Measurements from ENCODE around the gene COBL. TPM values are rescaled to one million over a fixed set of nuclear protein-coding genes. Genes with fewer than 3 reads are reported as not detected.

COBL gene
- total RNA-seq, 1 experiment from 2014 or later = 52.3 TPM

GRCh38 chr7:51325261-51325676 lies 8.7 kb upstream of the COBL start:
- H2AFZ ChIP-seq (ENCODE audit: low read length) = no peak overlapping the region
- H4K91ac ChIP-seq (ENCODE audit: insufficient read length, low read depth, low read length) = no peak overlapping the region
- H3K9ac ChIP-seq (ENCODE audit: extremely low read depth, insufficient read length, low read length) = no peak overlapping the region
- no peak overlapping the region for H3K27ac ChIP-seq (ENCODE audit: insufficient read length, low read depth, low read length)
- H3K4me2 ChIP-seq (ENCODE audit: insufficient read depth, insufficient read length, low read length) = no peak overlapping the region
- no peak overlapping the region for H2BK20ac ChIP-seq (ENCODE audit: low read depth, low read length, poor library complexity, severe bottlenecking)
- no peak overlapping the region for H4K8ac ChIP-seq (replicated peaks; ENCODE audit: insufficient read length, low read depth, low read length)
- no peaks in the 10 kb centered on the region for H4K20me1 ChIP-seq (ENCODE audit: control insufficient read depth, insufficient read depth, insufficient read length)
- Mint-ChIP-seq H3K27me3 (ENCODE audit: low read depth) (peaks cover 4% of the 10 kb centered on the region), H3K9me3 (no peaks in the 10 kb centered on the region; a peak in 1 of 5 replicates), H3K4me3 (peak overlapping the region; percentile 6 to 34; a peak in 3 of 5 replicates), H3K27ac (peak overlapping the region; percentile 92 to 95 (median 94); a peak in 6 of 7 replicates), H3K36me3 (ENCODE audit: insufficient read depth in 1 of 3, low read depth in 3 of 3) (no peaks in the 10 kb centered on the region; a peak in 2 of 7 replicates), H3K4me1 (peaks cover 74 to 75% of the 10 kb centered on the region in 2 experiments)
- H3K4ac ChIP-seq (ENCODE audit: low read depth, low read length) = no peak overlapping the region
- H2BK5ac ChIP-seq (ENCODE audit: insufficient read length, low read length) = no peak overlapping the region
- H3K14ac ChIP-seq (ENCODE audit: insufficient read depth, low read length) = peak overlapping the region; percentile 33; the same call in 1 of the 2 replicates
- peaks cover 12% of the 10 kb centered on the region; the same call in 1 of the 2 replicates for H3K4me1 ChIP-seq (ENCODE audit: insufficient read depth, low read length)
- H4K5ac ChIP-seq (ENCODE audit: insufficient read length, low read depth, low read length) = no peak overlapping the region
- H2BK12ac ChIP-seq (ENCODE audit: insufficient read length, low read depth, low read length) = peak overlapping the region; percentile 46
- H3K23me2 ChIP-seq (ENCODE audit: insufficient read length, low read depth, low read length, poor library complexity, severe bottlenecking) = peaks cover 5% of the 10 kb centered on the region
- no CpG with 5 or more reads among the region's 6 CpGs for WGBS (ENCODE audit: extremely low coverage, insufficient read length, low lambda C conversion rate)
- no peak overlapping the region for H3K23ac ChIP-seq (ENCODE audit: insufficient read length, low read depth, low read length)
- H2AK5ac ChIP-seq (ENCODE audit: insufficient read length, low read length) = peak overlapping the region; percentile 18
- H3K79me2 ChIP-seq (ENCODE audit: insufficient read depth, low read length) = peaks cover 5% of the 10 kb centered on the region; the same call in 1 of the 2 replicates
- H3K56ac ChIP-seq (ENCODE audit: insufficient read length, low read depth, low read length) = no peak overlapping the region
- no peak overlapping the region for H2BK15ac ChIP-seq (ENCODE audit: low read depth, low read length)
- no peaks in the 10 kb centered on the region for H3K27me3 ChIP-seq (ENCODE audit: insufficient read depth, low read length)
- H3K9me3 ChIP-seq (ENCODE audit: control insufficient read depth, low read depth, low read length) = no peaks in the 10 kb centered on the region
- H3K79me1 ChIP-seq (ENCODE audit: insufficient read depth, low read depth, low read length, poor library complexity, severe bottlenecking) = no peaks in the 10 kb centered on the region
- 0 out of 3 replicates have a peak, but pooled peaks have one; percentile 9 for TF ChIP-seq CTCF (conservative IDR thresholded peaks at IDR 0.05)
- H2BK120ac ChIP-seq (ENCODE audit: low read depth, low read length, poor library complexity, severe bottlenecking) = no peak overlapping the region
- DNase-seq = peak; percentile 63
- H3K18ac ChIP-seq (ENCODE audit: insufficient read length, low read depth, low read length) = peak overlapping the region; percentile 71
- H3T11ph ChIP-seq (ENCODE audit: low read length) = no peak overlapping the region

All from H9 (cell line).